Endothelial cell of umbilical vein (primary cell): ENCODE measurements around the gene THSD8.

Source experiments
- EZH2 ChIP-seq: IDR thresholded peaks from 2 replicates; pipeline ENCODE4 v1.6.1; 2012; ENCODE audit warnings: borderline replicate concordance, low read depth, mild to moderate bottlenecking, moderate library complexity, low read length, inconsistent platforms; ENCODE audit not compliant: severe bottlenecking
- FOS ChIP-seq: IDR thresholded peaks from 2 replicates; pipeline ENCODE4 v1.6.1; 2011; ENCODE audit warnings: mild to moderate bottlenecking, low read length, moderate library complexity, borderline replicate concordance; ENCODE audit not compliant: insufficient read depth
- MYC ChIP-seq: IDR thresholded peaks from one replicate; pipeline ENCODE4 v1.6.1; 2011; ENCODE audit warnings: mild to moderate bottlenecking, low read depth, low read length
- POLR2A ChIP-seq: IDR thresholded peaks from 2 replicates; pipeline ENCODE4 v1.6.1; 2012; ENCODE audit warnings: low read depth, mild to moderate bottlenecking, control low read depth, low read length
- POLR2AphosphoS5 ChIP-seq: IDR thresholded peaks from 2 replicates; pipeline ENCODE4 v1.6.1; 2012; ENCODE audit warnings: low read depth, mild to moderate bottlenecking, control low read depth, low read length, moderate library complexity; ENCODE audit not compliant: insufficient read depth
- TF ChIP-seq, protein P1 (sequence below), 2 donors: IDR thresholded peaks; 1 replicate in 1 of 2; 2 replicates in 1 of 2; pipeline ENCODE4 v1.5.1; 2011; ENCODE audit warnings: low read length in 2 of 2, mild to moderate bottlenecking in 2 of 2, moderate library complexity in 2 of 2, control low read depth in 1 of 2, inconsistent platforms in 1 of 2, low read depth in 1 of 2; ENCODE audit not compliant: insufficient read depth in 1 of 2; ENCODE audit errors: extremely low read depth in 1 of 2
- TF ChIP-seq, protein P2 (sequence below): IDR thresholded peaks from 2 replicates; pipeline ENCODE4 v1.6.1; 2011; ENCODE audit not compliant: insufficient read depth, insufficient read length

DNA sequence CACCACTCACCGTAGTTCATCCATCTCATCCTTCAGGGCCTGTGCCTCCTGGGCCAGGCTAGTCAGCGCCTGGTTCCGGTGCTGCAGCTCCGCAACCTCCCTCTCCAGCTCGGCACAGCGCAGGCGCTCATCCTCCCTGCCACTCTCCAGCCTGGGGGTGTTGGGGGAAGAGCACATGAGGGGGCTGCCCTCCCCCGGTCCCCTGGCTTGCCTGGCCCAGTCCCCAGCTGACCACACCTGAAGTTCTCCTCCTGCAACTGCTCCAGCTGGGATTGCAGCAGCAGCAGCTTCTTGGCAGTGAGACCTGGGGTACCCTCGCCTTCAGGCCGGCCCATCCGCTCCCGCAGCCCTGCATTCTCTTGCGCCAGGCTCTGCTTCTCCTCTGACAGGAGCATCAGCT lies 30.9 kb upstream of the THSD8 start:
- TF ChIP-seq POLR2AphosphoS5: no peak
- TF ChIP-seq EZH2: no peak
- TF ChIP-seq, protein P1, sequence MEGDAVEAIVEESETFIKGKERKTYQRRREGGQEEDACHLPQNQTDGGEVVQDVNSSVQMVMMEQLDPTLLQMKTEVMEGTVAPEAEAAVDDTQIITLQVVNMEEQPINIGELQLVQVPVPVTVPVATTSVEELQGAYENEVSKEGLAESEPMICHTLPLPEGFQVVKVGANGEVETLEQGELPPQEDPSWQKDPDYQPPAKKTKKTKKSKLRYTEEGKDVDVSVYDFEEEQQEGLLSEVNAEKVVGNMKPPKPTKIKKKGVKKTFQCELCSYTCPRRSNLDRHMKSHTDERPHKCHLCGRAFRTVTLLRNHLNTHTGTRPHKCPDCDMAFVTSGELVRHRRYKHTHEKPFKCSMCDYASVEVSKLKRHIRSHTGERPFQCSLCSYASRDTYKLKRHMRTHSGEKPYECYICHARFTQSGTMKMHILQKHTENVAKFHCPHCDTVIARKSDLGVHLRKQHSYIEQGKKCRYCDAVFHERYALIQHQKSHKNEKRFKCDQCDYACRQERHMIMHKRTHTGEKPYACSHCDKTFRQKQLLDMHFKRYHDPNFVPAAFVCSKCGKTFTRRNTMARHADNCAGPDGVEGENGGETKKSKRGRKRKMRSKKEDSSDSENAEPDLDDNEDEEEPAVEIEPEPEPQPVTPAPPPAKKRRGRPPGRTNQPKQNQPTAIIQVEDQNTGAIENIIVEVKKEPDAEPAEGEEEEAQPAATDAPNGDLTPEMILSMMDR (IDR thresholded peaks at IDR 0.05; ENCODE audit: extremely low read depth in 1 of 2, insufficient read depth in 1 of 2, low read depth in 1 of 2, low read length in 2 of 2): no peak
- no peak for TF ChIP-seq POLR2A
- TF ChIP-seq, protein P2, sequence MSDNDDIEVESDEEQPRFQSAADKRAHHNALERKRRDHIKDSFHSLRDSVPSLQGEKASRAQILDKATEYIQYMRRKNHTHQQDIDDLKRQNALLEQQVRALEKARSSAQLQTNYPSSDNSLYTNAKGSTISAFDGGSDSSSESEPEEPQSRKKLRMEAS: no peak
- TF ChIP-seq MYC: no peak
- TF ChIP-seq FOS: no peak
